ENCODE results near the gene LMBR1.
A peak's percentile ranks its signal among the peaks of the same experiment; 100 is the strongest.
"Not testable (repeated sequence)": the region's sequence is repeated elsewhere in the genome, so short reads cannot be mapped to it uniquely, and the experiment has no call there.

Gene LMBR1

DNA sequence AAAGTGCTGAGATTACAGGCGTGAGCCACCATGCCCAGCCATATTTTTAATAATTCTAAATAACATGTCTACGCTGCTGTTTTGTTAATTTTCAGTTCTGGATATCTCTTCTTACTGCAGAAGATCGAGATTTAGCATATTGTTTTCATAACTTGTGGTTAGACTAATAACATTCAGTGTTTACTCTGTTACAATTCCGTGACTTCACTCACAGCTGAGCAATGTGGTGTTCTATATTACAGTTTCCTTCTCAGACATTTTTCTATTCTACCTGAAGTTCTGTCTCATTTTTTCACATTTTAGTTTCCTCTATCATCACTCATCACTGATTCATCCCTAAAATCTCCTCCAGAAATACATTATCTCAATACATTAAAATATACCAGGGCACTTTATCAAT, 241.5 kb downstream of the LMBR1 start:
- no peak for DNase-seq

DNA sequence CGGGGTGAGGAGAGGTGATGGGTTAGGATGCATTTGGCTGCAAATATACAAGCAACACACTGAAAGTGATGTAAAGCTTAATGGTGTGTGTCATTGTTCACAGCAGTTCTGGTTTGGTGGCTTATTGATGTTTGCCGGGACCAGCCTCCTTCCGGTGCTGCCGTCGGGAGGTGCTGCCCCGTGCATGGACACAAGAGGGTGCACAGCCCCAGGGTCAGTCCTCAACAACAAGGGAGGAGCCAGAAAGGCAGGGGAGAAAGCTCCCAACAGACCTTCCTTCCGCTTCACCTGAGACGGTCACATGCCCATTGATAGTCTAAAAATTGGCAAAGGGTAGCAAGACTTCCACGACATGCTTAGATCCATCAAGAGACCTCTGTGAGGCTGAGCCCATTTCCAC, 242.9 kb downstream of the LMBR1 start:
- DNase-seq: no peak

DNA sequence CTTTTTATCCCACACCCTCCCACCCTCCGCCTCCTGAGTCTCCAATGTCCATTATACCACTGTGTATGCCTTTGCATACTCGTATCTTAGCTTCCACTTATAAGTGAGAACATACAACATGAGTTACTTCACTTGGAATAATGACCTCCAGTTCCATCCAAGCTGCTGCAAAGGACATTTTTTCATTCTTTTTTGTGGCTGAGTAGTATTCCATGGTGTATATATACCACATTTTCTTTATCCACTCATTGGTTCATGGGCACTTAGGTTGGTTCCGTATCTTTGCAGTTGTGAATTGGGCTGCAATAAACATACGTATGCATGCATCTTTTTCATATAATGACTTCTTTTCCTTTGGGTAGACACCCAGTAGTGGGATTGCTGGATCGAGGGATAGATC, 245.7 kb downstream of the LMBR1 start:
- not testable (repeated sequence) for DNase-seq

DNA sequence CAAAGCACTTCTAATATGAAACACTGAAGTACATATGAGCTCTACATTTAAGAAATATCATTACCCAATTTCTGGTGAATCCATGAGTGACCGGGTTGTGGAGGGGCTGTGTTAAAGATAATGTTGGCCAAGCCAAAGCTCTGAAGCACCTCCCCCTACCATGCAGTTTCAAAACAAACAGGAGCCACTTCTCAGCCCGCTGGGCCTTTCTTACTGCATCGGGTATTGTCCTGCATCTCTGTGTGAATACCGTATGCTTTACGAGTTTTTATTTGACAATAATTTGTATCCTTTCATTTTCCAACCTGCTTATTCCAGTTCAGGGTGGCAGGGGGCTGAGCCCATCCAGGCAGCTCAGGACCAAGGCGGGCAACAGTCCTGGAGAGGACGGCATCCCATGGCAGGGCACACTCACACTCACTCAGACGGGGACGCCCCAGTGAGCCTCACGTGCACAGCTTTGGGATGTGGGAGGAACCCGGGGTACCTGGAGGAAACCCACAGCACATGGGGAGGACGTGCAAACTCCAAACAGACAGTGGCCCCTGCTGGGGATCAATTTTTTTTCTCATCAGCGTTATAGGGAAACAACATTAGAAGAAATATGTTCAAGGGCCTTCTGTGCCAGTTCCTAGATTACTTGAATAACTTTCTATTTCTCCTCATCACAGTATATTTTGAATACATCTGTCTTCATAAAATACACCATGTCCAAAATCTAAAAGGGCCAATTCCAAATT, 250.5 kb downstream of the LMBR1 start:
- DNase-seq: no peak

DNA sequence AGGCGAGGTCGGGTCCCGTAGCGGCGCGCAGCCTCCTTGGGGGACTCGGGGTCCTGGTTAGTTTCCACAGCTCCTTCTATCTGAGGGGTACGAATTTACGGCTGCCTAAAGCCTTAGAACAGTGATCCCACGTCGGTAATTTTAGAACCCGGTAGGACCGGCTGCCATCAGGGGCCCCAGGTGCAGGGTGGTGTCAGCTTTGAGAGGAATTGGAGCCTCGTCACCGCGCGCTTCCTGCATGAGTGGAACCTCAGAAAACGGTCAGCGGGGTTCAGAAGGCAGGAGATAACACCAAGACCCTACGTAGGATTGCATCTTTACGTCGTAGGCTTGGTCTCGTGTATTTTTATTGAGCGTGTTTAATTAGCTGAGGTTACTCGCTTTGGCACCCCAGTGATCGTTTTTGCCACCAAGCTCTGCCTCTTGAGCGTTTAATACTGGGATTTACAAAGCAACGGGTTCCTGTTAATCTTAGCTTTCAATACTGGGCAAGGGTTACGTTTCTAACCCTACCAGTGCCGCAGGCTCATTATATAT, 252.0 kb downstream of the LMBR1 start:
- peak; percentile 65 for DNase-seq

DNA sequence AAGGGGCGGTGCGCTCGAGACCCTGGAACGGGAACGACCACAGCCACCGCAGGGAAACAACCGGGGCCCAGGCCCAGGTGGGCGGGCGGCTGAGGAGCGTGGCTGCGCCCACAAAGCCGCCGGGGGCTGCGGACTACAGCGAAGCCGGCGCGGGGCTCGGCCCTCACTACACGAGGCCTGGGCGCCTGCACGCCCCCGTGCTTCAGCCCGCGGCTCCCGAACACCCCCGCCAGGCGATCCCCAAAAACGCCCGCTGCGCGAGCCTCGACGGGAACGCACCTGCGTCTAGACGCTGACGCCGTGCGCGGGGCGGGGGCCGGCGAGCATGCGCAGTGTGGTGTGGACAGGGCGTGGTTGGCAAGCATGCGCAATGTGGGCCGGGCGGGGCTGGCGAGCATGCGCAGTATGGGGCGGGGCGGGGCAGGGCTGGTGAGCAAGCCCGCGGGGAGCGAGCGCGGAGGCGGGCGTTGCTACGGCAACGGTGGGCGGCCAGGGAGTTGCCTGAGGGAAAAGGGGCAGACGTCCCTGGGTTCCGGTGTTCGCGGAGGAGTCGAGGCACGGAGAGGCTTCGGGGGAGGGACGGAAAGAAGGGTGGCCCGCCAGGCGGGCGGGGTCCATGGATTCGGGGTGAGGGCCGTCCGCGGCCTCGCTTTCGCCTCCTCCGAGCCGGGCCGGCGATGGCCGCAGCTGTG, 252.6 kb downstream of the LMBR1 start, which contains the start of gene RNF32:
Gene RNF32 (plus strand): TSS at position 518 of the 692 bp plus-strand sequence. CDS start 3,104 bp downstream, outside the sequence.
- DNase-seq: peak; percentile 69

DNA sequence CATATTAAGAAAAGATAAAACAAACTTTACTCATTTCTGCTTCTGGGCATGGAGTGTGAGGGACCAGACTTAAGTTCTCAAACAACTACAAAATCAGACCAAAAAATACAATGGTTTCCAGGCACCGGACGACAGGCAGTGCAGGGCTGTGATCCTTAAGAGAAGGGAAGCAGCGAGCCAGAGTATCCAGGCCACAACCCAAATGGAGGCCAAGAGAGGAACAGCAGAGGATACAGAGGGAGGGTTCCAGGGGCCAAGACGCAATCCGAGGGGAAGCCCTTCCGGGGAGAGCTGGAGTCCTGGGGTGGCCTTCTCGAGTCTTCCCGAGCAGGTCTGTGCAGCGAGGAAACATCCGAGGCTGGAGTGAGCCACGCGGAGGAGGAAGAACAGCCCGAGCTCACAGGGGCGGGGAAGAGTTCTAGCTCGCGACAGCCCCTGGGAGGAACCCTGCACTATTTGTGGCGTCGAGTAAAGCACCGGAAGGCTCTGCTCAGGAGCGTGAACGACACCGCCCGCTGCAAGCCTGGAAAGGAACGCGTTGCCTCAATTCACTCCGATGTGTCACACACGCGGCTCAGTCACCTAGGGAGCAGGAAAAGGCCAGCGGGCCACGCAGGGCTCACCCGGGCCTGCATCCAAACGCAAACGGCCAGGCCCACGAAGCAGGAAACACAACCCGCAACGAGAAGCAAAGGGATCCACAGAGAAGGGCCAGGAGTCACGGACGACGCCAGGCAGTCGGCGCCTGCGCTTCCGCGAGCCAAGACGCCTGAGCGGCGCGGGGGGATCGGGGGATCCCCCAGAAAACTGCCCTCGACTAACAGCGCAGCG, 253.3 kb downstream of the LMBR1 start:
- DNase-seq: no peak

DNA sequence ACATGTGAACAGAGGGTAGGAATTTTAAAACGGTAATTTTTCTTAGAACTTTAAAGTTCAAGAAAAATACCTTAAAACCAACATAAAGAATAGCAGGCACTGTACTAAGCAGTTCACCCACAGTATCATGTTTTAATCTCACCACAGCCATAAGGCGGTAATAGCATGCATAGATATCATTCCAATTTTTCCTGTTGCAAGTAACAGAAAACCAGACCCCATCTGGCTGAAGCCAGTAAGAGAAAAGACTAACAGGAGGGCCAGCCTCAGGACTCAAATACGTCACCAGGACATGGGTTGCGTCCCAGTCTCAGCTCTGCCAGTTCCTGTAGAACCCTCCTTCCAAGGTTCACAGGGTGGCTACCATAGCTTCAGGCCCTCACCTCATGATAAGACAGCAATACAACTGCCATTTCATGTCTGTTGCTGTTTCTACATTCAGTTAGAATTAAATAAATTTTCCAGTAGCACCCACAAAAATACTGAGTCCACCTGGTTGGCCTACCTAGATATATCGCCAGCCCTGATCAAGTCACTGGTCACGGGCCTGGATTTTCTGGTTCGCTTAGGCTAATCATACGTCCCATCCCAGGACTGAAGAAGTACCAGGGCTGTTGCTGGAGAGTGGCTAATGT, 254.4 kb downstream of the LMBR1 start:
- no peak for DNase-seq

DNA sequence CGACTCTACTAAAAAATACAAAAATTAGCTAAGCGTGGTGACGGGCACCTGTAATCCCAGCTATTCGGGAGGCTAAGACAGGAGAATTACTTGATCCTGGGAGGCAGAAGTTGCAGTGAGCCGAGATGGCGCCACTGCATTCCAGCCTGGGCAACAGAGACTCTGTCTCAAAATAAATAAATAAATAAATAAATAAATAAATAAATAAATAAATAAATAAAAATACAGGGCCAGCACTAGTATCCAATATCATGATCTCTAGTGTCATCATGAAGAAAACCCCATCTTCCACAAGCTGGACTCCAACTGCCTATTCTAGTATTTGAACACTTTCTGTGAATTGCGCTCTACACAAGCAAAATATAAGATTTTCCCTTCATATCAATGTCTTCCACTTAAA, 255.9 kb downstream of the LMBR1 start:
- not testable (repeated sequence) for DNase-seq

DNA sequence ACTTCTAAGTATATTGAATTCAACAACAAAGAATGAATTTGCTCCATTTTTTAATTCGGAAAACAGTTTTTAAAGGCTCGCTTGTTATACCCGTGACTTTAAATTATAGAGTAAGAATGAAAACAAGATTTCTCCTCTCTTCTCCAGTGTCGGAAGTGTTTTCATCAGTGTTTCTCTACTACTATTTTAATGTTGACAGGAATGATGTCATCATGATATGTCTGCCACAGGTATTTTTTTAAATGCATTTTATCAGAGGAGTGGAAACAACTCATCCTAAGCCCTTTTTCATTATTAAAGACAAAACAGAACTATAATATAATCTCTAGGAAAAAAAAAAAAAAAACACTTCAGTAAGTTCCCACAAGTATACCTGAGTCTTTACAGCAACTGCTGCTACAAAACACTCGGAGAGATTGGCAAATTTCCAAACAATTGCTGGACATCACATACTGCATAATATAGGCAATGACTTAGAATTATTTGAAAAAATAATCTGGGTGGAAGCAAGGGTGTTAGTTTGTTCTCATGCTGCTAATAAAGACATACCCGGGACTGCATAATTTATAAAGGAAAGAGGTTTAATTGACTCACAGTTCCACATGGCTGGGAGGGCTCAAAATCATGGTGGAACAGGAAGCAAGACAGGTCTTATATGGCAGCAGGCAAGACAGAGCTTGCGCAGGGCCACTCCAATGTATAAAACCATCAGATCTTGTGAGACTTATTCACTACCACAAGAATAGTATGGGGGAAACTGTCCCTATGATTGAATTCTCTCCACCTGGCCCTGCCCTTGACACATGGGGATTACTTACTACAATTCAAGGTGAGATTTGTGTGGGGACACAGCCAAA, 257.2 kb downstream of the LMBR1 start:
- DNase-seq: peak; percentile 46

DNA sequence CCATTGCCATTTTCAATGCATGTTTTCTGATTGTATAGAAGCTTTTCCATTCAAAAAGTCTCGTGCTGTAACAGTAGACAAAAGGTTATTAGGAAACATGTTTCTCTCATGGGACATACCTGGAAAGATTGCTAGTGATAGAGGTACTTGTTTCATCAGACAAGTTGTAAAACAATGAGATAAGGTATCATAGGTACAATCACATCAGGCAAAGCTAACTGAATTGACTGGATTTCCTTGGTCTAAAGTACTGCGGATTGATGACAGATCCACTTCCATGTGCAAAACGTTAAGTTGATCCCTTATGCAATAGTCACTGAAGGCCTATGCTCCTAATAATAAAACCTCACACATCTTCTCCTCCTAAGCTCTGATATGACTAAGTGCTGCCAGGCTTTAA, 258.9 kb downstream of the LMBR1 start:
- DNase-seq: no peak

DNA sequence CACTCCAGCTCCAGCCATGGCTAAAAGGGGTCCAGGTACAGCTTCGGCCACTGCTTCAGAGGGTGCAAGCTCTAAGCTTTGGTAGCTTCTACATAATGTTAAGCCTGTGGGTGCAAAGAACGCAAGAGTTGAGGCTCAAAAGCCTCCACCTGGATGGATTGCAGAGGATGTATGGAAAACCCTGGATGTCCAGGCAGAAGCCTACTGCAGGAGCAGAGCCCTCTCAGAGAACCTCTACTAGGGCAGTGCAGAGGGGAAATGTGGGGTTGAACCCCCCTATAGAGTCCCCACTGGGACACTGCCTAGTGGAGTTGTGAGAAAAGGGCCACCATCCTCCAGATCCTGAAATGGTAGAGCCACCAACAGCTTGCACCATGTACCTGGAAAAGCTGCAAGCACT, 263.1 kb downstream of the LMBR1 start:
- DNase-seq: no peak

DNA sequence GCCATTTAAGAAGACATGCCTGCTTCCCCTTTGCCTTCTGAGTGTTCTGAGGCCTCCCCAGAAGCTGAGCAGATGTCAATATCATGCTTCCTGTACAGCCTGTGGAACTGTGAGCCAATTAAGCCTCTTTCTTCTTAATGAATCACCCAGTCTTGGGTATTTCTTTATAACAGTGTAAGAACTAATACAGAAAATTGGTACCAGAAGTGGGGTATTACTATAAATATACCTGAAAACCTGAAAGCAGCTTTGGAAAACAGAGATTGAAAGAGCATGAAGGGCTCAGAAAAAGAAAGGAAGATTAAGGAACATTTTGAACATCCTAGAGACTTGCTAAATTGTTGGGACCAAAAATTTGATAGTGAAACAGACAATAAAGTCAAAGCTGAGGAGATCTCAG, 264.4 kb downstream of the LMBR1 start:
- DNase-seq: no peak
